ENCODE measurements around the gene PUM2. TPM values are rescaled to one million over a fixed set of nuclear protein-coding genes. Genes with fewer than 3 reads are reported as not detected.

PUM2 gene
- total and polyA plus RNA-seq, 2 of the 8 experiments (the other 6 are each of a cell fraction or from before 2014, with no cell fraction given) = 46.6 to 114 TPM

DNA sequence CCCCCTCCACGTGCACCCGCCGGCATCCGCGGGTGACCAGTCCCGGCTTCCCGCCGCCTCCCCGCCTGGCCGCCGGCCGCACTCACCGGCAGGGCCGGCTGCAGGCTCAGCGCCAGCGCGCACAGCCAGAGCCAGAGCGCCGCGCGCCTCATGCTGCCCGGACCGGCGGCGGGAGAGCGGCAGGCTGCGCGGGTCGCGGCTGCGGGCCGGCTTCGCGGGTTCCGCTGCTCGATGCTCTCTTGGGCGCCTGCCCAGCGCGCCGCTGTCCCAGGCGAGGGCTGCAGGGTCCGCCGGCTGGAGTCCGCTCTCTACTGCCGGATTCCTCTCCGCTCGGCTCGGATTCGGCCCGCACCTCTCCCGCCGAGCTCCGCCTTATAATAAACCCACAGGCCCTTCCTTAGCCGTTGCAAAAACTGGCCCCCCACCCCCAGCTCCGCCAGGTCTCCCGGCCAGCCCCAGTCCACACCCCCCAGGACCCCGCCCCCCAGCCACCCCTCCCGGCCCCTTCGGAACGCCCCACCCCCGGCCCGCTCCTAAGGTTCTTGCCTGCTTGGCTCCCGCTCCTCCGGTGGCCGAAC, 125.8 kb downstream of the PUM2 start, which contains the start of gene SDC1:
Gene SDC1, minus strand, starts transcription at position 415 of the 578 bp plus-strand sequence. Its CDS starts 263 bp downstream, at position 152.
- CTCF ChIA-PET (ENCODE audit: partially characterized antibody) = interaction anchor here (0.6 to 3.3 kb wide), 32 partner anchors 8 to 222 kb away, joined by 3 to 39 read pairs (median 5); partner anchors contain the start of gene RHOB
- no peak within 1 kb of the TSS for H2BK120ac ChIP-seq (replicated peaks; ENCODE audit: low read depth, low read length)
- peak within 1 kb of the TSS; percentile 66 to 90 for H3K4me2 ChIP-seq (ENCODE audit: insufficient read depth in 1 of 2, low read depth in 2 of 2, low read length in 2 of 2)
- FAIRE-seq (no peak), DNase-seq (ENCODE audit: low read depth in 1 of 2, low spot score in 2 of 2) (peak in 1 of 2 experiments; percentile 79)
- H3K79me1 ChIP-seq (ENCODE audit: low read depth, low read length) = peaks cover 14% of the 10 kb centered on the region
- peak within 1 kb of the TSS; percentile 38 for H4K91ac ChIP-seq (replicated peaks; ENCODE audit: insufficient read length, low read length)
- peak within 1 kb of the TSS; percentile 31 for H2AFZ ChIP-seq (ENCODE audit: low read length)
- no peaks in the 10 kb centered on the region for H3K9me3 ChIP-seq (ENCODE audit: insufficient read depth in 2 of 2, low read depth in 1 of 2, low read length in 1 of 2)
- POLR2A ChIA-PET (ENCODE audit: partially characterized antibody) = interaction anchor here (0.7 to 3.1 kb wide), 16 partner anchors 10 to 269 kb away, joined by 3 to 19 read pairs (median 4); no protein-coding TSS in a partner anchor
- H2BK12ac ChIP-seq (ENCODE audit: low read depth, low read length) = peak within 1 kb of the TSS; percentile 90
- peak within 1 kb of the TSS; percentile 90 for H4K8ac ChIP-seq (ENCODE audit: extremely low read depth, insufficient read depth, low read length)
- H2AK5ac ChIP-seq (ENCODE audit: low read depth, low read length) = no peak within 1 kb of the TSS
- H4K20me1 ChIP-seq (replicated peaks in 1 of 2; ENCODE audit: control insufficient read depth in 1 of 2, insufficient read depth in 2 of 2, low read length in 2 of 2) = peaks cover 8 to 11% of the 10 kb centered on the region in 2 experiments
- H3K4me1 ChIP-seq (replicated peaks in 1 of 4; ENCODE audit: control insufficient read depth in 3 of 4, insufficient read depth in 4 of 4, low read length in 3 of 4) = peaks cover 4 to 22% (median 15%) of the 10 kb centered on the region in 4 experiments
- peaks cover 0 to 7% (median 4%) of the 10 kb centered on the region in 4 experiments; a peak in 4 of 7 replicates for H3K27me3 ChIP-seq (replicated peaks in 1 of 4; ENCODE audit: control insufficient read depth in 3 of 4, extremely low read depth in 1 of 4, insufficient read depth in 3 of 4, low read length in 3 of 4)
- H4K5ac ChIP-seq (ENCODE audit: insufficient read length, low read depth, low read length) = peak within 1 kb of the TSS; percentile 81
- H3K36me3 ChIP-seq (ENCODE audit: control insufficient read depth in 2 of 4, insufficient read depth in 4 of 4, low read length in 3 of 4) = peaks cover 0 to 6% (median 0%) of the 10 kb centered on the region in 4 experiments; a peak in 3 of 8 replicates
- peaks cover 6 to 34% of the 10 kb centered on the region in 2 experiments; a peak in 3 of 4 replicates for H3K79me2 ChIP-seq (ENCODE audit: control insufficient read depth in 1 of 2, insufficient read depth in 2 of 2, low read length in 2 of 2)
- H2BK15ac ChIP-seq (ENCODE audit: low read length) = peak within 1 kb of the TSS; percentile 98
- H3K23ac ChIP-seq (ENCODE audit: insufficient read length) = no peak within 1 kb of the TSS
- H2BK20ac ChIP-seq (ENCODE audit: low read length) = no peak within 1 kb of the TSS
- peak within 1 kb of the TSS; percentile 49; the same call in 1 of the 2 replicates for H3K27ac ChIP-seq (ENCODE audit: low read depth, low read length)
- 1% methylated on average over 47 of the region's 65 CpGs; no CpG with 5 or more reads in 1 of the 2 experiments for WGBS, 2 experiments (ENCODE audit: extremely low coverage in 1 of 2, insufficient coverage in 1 of 2, insufficient read length in 1 of 2, insufficient replicate concordance in 2 of 2, low coverage in 1 of 2, low lambda C conversion rate in 2 of 2, missing lambda C conversion rate in 1 of 2)
- no peak within 1 kb of the TSS for H3K14ac ChIP-seq (ENCODE audit: insufficient read length)
- peak within 1 kb of the TSS; percentile 90 for H3K18ac ChIP-seq (ENCODE audit: extremely low read depth, low read length)
- H2BK5ac ChIP-seq (ENCODE audit: low read depth, low read length) = peak within 1 kb of the TSS; percentile 52; the same call in 1 of the 2 replicates
- peak within 1 kb of the TSS; percentile 66 to 87 (median 80) for H3K9ac ChIP-seq (replicated peaks in 1 of 4; ENCODE audit: extremely low read depth in 1 of 4, low read depth in 3 of 4, low read length in 3 of 4)
- H3K23me2 ChIP-seq (ENCODE audit: low read depth, low read length) = peaks cover 7% of the 10 kb centered on the region; the same call in 1 of the 2 replicates
- H3K4me3 ChIP-seq (ENCODE audit: extremely low read depth in 1 of 4, insufficient read depth in 2 of 4, low read depth in 3 of 4, low read length in 4 of 4) = peak within 1 kb of the TSS; percentile 72 to 94 (median 80)
- H3K4ac ChIP-seq (replicated peaks; ENCODE audit: insufficient read length, low read depth, low read length) = no peak within 1 kb of the TSS
- peak within 1 kb of the TSS; percentile 21 for H3K56ac ChIP-seq (replicated peaks; ENCODE audit: insufficient read length, low read depth, low read length)
- TF ChIP-seq, protein P1, sequence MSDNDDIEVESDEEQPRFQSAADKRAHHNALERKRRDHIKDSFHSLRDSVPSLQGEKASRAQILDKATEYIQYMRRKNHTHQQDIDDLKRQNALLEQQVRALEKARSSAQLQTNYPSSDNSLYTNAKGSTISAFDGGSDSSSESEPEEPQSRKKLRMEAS (IDR thresholded peaks at IDR 0.05) = peak; percentile 87
- TF ChIP-seq EZH2 (IDR thresholded peaks at IDR 0.05; ENCODE audit: low read depth, low read length, severe bottlenecking) (no peak), KDM5A (IDR thresholded peaks at IDR 0.05; ENCODE audit: low read length) (no peak), RXRA (IDR thresholded peaks at IDR 0.05; ENCODE audit: insufficient read depth, low read depth, low read length) (no peak), RFX5 (IDR thresholded peaks at IDR 0.05; ENCODE audit: borderline replicate concordance, low read depth, low read length) (no peak), GABPA (IDR thresholded peaks at IDR 0.05; ENCODE audit: borderline replicate concordance, insufficient read depth, low read length) (0 out of 2 replicates have a peak, but pooled peaks have one; percentile 39), MAFK (IDR thresholded peaks at IDR 0.05; ENCODE audit: low read depth, low read length) (no peak), GTF2F1 (IDR thresholded peaks at IDR 0.05; ENCODE audit: borderline replicate concordance, low read depth, low read length) (no peak), RBBP5 (IDR thresholded peaks at IDR 0.05; ENCODE audit: borderline replicate concordance, low read depth, low read length) (0 out of 2 replicates have a peak, but pooled peaks have one; percentile 26), JUN (IDR thresholded peaks at IDR 0.05; ENCODE audit: low read depth, low read length) (no peak), EGR1 (IDR thresholded peaks at IDR 0.05; ENCODE audit: borderline replicate concordance, low read depth, low read length) (no peak), TEAD4 (IDR thresholded peaks at IDR 0.05; ENCODE audit: low read depth, low read length) (no peak)

Measured in H1 (cell line).